HCT116 (cell line): ENCODE data around the gene ZBTB8A. TPM values are rescaled to one million over a fixed set of nuclear protein-coding genes. Genes with fewer than 3 reads are reported as not detected.

Experiments used
- ATAC-seq: fragments of 200-7000 bp; cut with Tn5 transposase; 2 replicates; pipeline ENCODE4 v1.9.1; 2020; ENCODE audit warnings: mild to moderate bottlenecking, moderate library complexity
- BruUV-seq: library from RNA; stranded (reverse); fragments of 400-500 nt; replicated peaks from 2 replicates; lab custom pipeline; 2021; lab: Mats Ljungman, UMichigan
- CTCF ChIA-PET: fragments of 300-600 bp; sonication (Branson Sonifier 250); formaldehyde crosslinking; loops from one replicate; lab custom pipeline; 2021; ENCODE audit warnings: antibody characterized with exemption; lab: Charles Lee
- POLR2A ChIA-PET: fragments of 300-600, 350-600 bp; sonication (Branson Sonifier 250); formaldehyde crosslinking; loops from one replicate; lab custom pipeline; 2021; ENCODE audit warnings: antibody characterized with exemption; lab: Charles Lee
- RAD21 ChIA-PET, 2 experiments: fragments of 300-600 bp; sonication (Branson Sonifier 250); formaldehyde crosslinking; loops; one replicate each; lab custom pipeline; 2023; ENCODE audit warnings: low total read pairs in 2 of 2; ENCODE audit not compliant: uncharacterized antibody in 2 of 2, unreplicated experiment in 2 of 2, low non-redundant PET in 1 of 2; lab: Charles Lee
- DNase-seq: peaks from one replicate; pipeline ENCODE4 v3.0.0-alpha.2; 2010; ENCODE audit warnings: low read depth, low spot score
- H2AFZ ChIP-seq: fragments of 200-600 bp; shearing (Covaris generic), sonication (generic); 2 replicates; pipeline ENCODE4 v1.6.1; 2017; ENCODE audit warnings: low read depth, mixed run types, mixed read lengths, antibody characterized with exemption, low read length; ENCODE audit not compliant: poor library complexity, severe bottlenecking
- H3K27ac ChIP-seq: 2 replicates; pipeline ENCODE4 v1.5.1; 2012; ENCODE audit warnings: low read depth, low read length
- H3K27me3 ChIP-seq: fragments of 200-600 bp; sonication (generic); 2 replicates; pipeline ENCODE4 v1.6.1; 2016; ENCODE audit warnings: mixed run types, low read length, mixed read lengths; ENCODE audit not compliant: insufficient read depth
- H3K36me3 ChIP-seq, 2 experiments: fragments of 200-500 bp in 1 of 2; fragments of 200-600 bp in 1 of 2; sonication (Bioruptor generic) in 1 of 2; sonication (generic) in 1 of 2; 2 replicates each; pipeline versions ENCODE4 v1.5.1 to v1.6.1; 2014 to 2016; ENCODE audit warnings: low read length in 2 of 2, inconsistent platforms in 1 of 2, mixed read lengths in 1 of 2, mixed run types in 1 of 2; ENCODE audit not compliant: insufficient read depth in 2 of 2, control insufficient read depth in 1 of 2
- H3K4me1 ChIP-seq, 2 experiments: fragments of 200-600 bp in 1 of 2; sonication (generic) in 1 of 2; 2 replicates each; pipeline versions ENCODE4 v1.5.1 to v1.6.1; 2012 to 2017; ENCODE audit warnings: low read length in 2 of 2, inconsistent platforms in 1 of 2, mild to moderate bottlenecking in 1 of 2, mixed read lengths in 1 of 2, mixed run types in 1 of 2, moderate library complexity in 1 of 2; ENCODE audit not compliant: insufficient read depth in 2 of 2, control insufficient read depth in 1 of 2
- H3K4me2 ChIP-seq: fragments of 200-600 bp; sonication (generic); 2 replicates; pipeline ENCODE4 v1.6.1; 2017; ENCODE audit warnings: mixed run types, low read length, mixed read lengths
- H3K4me3 ChIP-seq, 2 experiments: fragments of 200-600 bp in 1 of 2; sonication (generic) in 1 of 2; replicated peaks in 1 of 2; 2 replicates each; pipeline ENCODE4 v1.5.1; 2011 to 2016; ENCODE audit warnings: low read length in 2 of 2, control low read depth in 1 of 2, low read depth in 1 of 2, mild to moderate bottlenecking in 1 of 2, mixed read lengths in 1 of 2, mixed run types in 1 of 2
- H3K79me2 ChIP-seq: fragments of 200-600 bp; sonication (generic); 2 replicates; pipeline ENCODE4 v1.6.1; 2017; ENCODE audit warnings: mild to moderate bottlenecking, mixed run types, low read length, moderate library complexity, mixed read lengths; ENCODE audit not compliant: insufficient read depth
- H3K9ac ChIP-seq: fragments of 200-600 bp; sonication (generic); 2 replicates; pipeline ENCODE4 v1.6.1; 2016; ENCODE audit warnings: low read length, mixed read lengths
- H3K9me2 ChIP-seq: fragments of 200-600 bp; sonication (generic), shearing (Covaris generic); 2 replicates; pipeline ENCODE4 v1.6.1; 2017; ENCODE audit warnings: mixed run types, mild to moderate bottlenecking, moderate library complexity; ENCODE audit not compliant: insufficient read depth
- H3K9me3 ChIP-seq, 2 experiments: fragments of 200-500 bp in 1 of 2; fragments of 200-600 bp in 1 of 2; sonication (Bioruptor generic) in 1 of 2; sonication (generic) in 1 of 2; 2 replicates each; pipeline ENCODE4 v1.6.1; 2014 to 2017; ENCODE audit warnings: low read length in 2 of 2, mixed read lengths in 2 of 2, inconsistent platforms in 1 of 2, low read depth in 1 of 2, mild to moderate bottlenecking in 1 of 2, mixed run types in 1 of 2, moderate library complexity in 1 of 2; ENCODE audit not compliant: control insufficient read depth in 1 of 2, insufficient read depth in 1 of 2
- H4K20me1 ChIP-seq: fragments of 200-600 bp; sonication (generic), shearing (Covaris generic); 2 replicates; pipeline ENCODE4 v1.6.1; 2017; ENCODE audit warnings: mixed run types, mild to moderate bottlenecking, moderate library complexity; ENCODE audit not compliant: insufficient read depth
- CBX3 ChIP-seq: IDR thresholded peaks from 2 replicates; pipeline ENCODE4 v1.6.1; 2012; ENCODE audit warnings: low read depth
- CEBPB ChIP-seq: IDR thresholded peaks from 2 replicates; pipeline ENCODE4 v1.6.1; 2012; ENCODE audit warnings: low read depth
- ELF1 ChIP-seq: IDR thresholded peaks from 2 replicates; pipeline ENCODE4 v1.6.1; 2012; ENCODE audit warnings: low read depth, borderline replicate concordance
- EZH2 ChIP-seq: fragments of 200-600 bp; sonication (generic); IDR thresholded peaks from 2 replicates; pipeline ENCODE4 v1.6.1; 2017; ENCODE audit warnings: antibody characterized with exemption, mixed run types
- FOSL1 ChIP-seq: IDR thresholded peaks from 2 replicates; pipeline ENCODE4 v1.6.1; 2012; ENCODE audit warnings: low read depth
- JUND ChIP-seq: IDR thresholded peaks from 2 replicates; pipeline ENCODE4 v1.6.1; 2012
- POLR2AphosphoS5 ChIP-seq: IDR thresholded peaks from 2 replicates; pipeline ENCODE4 v1.6.1; 2011; ENCODE audit warnings: mild to moderate bottlenecking, low read depth, low read length, moderate library complexity
- RAD21 ChIP-seq: IDR thresholded peaks from 2 replicates; pipeline ENCODE4 v1.6.1; 2012; ENCODE audit warnings: low read depth, mild to moderate bottlenecking
- SIN3A ChIP-seq: IDR thresholded peaks from 2 replicates; pipeline ENCODE4 v1.6.1; 2012; ENCODE audit warnings: low read depth
- SRF ChIP-seq: IDR thresholded peaks from 2 replicates; pipeline ENCODE4 v1.6.1; 2012; ENCODE audit warnings: low read depth
- YY1 ChIP-seq: IDR thresholded peaks from 2 replicates; pipeline ENCODE4 v1.6.1; 2011; ENCODE audit warnings: low read length, low read depth, moderate library complexity, mild to moderate bottlenecking; ENCODE audit not compliant: insufficient replicate concordance; ENCODE audit errors: extremely low read depth
- ZBTB33 ChIP-seq: IDR thresholded peaks from 2 replicates; pipeline ENCODE4 v1.6.1; 2011; ENCODE audit warnings: mild to moderate bottlenecking, low read length, moderate library complexity; ENCODE audit not compliant: insufficient replicate concordance; ENCODE audit errors: extremely low read depth
- ZFX ChIP-seq: fragments of 450-650 bp; IDR thresholded peaks from 2 replicates; pipeline ENCODE4 v1.6.1; 2017
- intact Hi-C: fragments of 100-400 bp; cut with micrococcal nuclease; formaldehyde crosslinking; loops from 2 replicates; pipeline ENCODE4 v1.10.0; 2022
- total RNA-seq: library from RNA; stranded (reverse); gene quantifications from one replicate; pipeline ENCODE4 v1.2.1, GENCODE V29; 2021; ENCODE audit not compliant: unreplicated experiment
- TF ChIP-seq, protein P1 (sequence below): IDR thresholded peaks from 2 replicates; pipeline ENCODE4 v1.6.1; 2012
- TF ChIP-seq, protein P2 (sequence below): IDR thresholded peaks from 2 replicates; pipeline ENCODE4 v1.6.1; 2012; ENCODE audit warnings: low read depth
- TF ChIP-seq, protein P3 (sequence below), 3 experiments: fragments of 200-600 bp in 1 of 3; sonication (generic) in 1 of 3; IDR thresholded peaks in 2 of 3; conservative IDR thresholded peaks in 1 of 3; 2 replicates each; pipeline ENCODE4 v1.5.1; 2012 to 2017; ENCODE audit warnings: low read depth in 2 of 3, low read length in 2 of 3, antibody characterized with exemption in 1 of 3, borderline replicate concordance in 1 of 3, control low read depth in 1 of 3, mild to moderate bottlenecking in 1 of 3, mixed read lengths in 1 of 3, mixed run types in 1 of 3, moderate library complexity in 1 of 3; ENCODE audit not compliant: insufficient read depth in 1 of 3

Gene ZBTB8A
- total RNA-seq, 1 experiment from 2014 or later: 9.7 TPM

GRCh38 chr1:32626176-32626575 is 86.9 kb downstream of the ZBTB8A start:
- Histone ChIP-seq H3K4me3 (no peak overlapping the region), H3K79me2 (peaks cover 13% of the 10 kb centered on the region; the same call in 1 of the 2 replicates), H2AFZ (no peak overlapping the region), H3K4me1 (no peaks in the 10 kb centered on the region), H3K27ac (no peak overlapping the region), H3K36me3 (peaks cover 7 to 9% of the 10 kb centered on the region in 2 experiments; a peak in 3 of 4 replicates), H3K9ac (no peak overlapping the region), H3K27me3 (no peaks in the 10 kb centered on the region), H4K20me1 (no peaks in the 10 kb centered on the region), H3K4me2 (no peak overlapping the region), H3K9me2 (no peaks in the 10 kb centered on the region), H3K9me3 (no peaks in the 10 kb centered on the region)
- BruUV-seq: no TSS peak
- DNase-seq: no peak
- intact Hi-C loops: no loop called here
- POLR2A ChIA-PET: no interaction called here
- TF ChIP-seq SRF: no peak
- no peak for TF ChIP-seq FOSL1
- TF ChIP-seq, protein P1, sequence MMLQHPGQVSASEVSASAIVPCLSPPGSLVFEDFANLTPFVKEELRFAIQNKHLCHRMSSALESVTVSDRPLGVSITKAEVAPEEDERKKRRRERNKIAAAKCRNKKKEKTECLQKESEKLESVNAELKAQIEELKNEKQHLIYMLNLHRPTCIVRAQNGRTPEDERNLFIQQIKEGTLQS: no peak
- TF ChIP-seq JUND: no peak
- TF ChIP-seq YY1: no peak
- TF ChIP-seq, protein P2, sequence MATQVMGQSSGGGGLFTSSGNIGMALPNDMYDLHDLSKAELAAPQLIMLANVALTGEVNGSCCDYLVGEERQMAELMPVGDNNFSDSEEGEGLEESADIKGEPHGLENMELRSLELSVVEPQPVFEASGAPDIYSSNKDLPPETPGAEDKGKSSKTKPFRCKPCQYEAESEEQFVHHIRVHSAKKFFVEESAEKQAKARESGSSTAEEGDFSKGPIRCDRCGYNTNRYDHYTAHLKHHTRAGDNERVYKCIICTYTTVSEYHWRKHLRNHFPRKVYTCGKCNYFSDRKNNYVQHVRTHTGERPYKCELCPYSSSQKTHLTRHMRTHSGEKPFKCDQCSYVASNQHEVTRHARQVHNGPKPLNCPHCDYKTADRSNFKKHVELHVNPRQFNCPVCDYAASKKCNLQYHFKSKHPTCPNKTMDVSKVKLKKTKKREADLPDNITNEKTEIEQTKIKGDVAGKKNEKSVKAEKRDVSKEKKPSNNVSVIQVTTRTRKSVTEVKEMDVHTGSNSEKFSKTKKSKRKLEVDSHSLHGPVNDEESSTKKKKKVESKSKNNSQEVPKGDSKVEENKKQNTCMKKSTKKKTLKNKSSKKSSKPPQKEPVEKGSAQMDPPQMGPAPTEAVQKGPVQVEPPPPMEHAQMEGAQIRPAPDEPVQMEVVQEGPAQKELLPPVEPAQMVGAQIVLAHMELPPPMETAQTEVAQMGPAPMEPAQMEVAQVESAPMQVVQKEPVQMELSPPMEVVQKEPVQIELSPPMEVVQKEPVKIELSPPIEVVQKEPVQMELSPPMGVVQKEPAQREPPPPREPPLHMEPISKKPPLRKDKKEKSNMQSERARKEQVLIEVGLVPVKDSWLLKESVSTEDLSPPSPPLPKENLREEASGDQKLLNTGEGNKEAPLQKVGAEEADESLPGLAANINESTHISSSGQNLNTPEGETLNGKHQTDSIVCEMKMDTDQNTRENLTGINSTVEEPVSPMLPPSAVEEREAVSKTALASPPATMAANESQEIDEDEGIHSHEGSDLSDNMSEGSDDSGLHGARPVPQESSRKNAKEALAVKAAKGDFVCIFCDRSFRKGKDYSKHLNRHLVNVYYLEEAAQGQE: no peak
- TF ChIP-seq, protein P3, sequence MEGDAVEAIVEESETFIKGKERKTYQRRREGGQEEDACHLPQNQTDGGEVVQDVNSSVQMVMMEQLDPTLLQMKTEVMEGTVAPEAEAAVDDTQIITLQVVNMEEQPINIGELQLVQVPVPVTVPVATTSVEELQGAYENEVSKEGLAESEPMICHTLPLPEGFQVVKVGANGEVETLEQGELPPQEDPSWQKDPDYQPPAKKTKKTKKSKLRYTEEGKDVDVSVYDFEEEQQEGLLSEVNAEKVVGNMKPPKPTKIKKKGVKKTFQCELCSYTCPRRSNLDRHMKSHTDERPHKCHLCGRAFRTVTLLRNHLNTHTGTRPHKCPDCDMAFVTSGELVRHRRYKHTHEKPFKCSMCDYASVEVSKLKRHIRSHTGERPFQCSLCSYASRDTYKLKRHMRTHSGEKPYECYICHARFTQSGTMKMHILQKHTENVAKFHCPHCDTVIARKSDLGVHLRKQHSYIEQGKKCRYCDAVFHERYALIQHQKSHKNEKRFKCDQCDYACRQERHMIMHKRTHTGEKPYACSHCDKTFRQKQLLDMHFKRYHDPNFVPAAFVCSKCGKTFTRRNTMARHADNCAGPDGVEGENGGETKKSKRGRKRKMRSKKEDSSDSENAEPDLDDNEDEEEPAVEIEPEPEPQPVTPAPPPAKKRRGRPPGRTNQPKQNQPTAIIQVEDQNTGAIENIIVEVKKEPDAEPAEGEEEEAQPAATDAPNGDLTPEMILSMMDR (IDR thresholded peaks at IDR 0.05 in 2 of 3, conservative IDR thresholded peaks at IDR 0.05 in 1 of 3; ENCODE audit: borderline replicate concordance in 1 of 3, insufficient read depth in 1 of 3, low read depth in 2 of 3, low read length in 2 of 3): no peak
- no peak for TF ChIP-seq SIN3A
- TF ChIP-seq POLR2AphosphoS5: no peak
- TF ChIP-seq ELF1: no peak
- TF ChIP-seq ZFX: no peak
- no peak for TF ChIP-seq RAD21
- no peak for TF ChIP-seq EZH2
- no peak for TF ChIP-seq CEBPB
- no peak for TF ChIP-seq CBX3
- TF ChIP-seq ZBTB33: no peak
- ATAC-seq: no peak
- RAD21 ChIA-PET: no interaction called here
- CTCF ChIA-PET: no interaction called here
